HG02885 (cell line): ENCODE results near the gene SPOCD1.

Experiments used
- ATAC-seq: cut with Tn5 transposase; IDR thresholded peaks from one replicate; pipeline ENCODE4 v1.9.1; 2021; ENCODE audit warnings: mild to moderate bottlenecking; ENCODE audit not compliant: unreplicated experiment, poor library complexity

The SPOCD1 gene

GRCh38 chr1:31802190-31803150 is 13.4 kb downstream of the SPOCD1 start:
- no peak for ATAC-seq

GRCh38 chr1:31801458-31801857 is 14.4 kb downstream of the SPOCD1 start:
- no peak for ATAC-seq

GRCh38 chr1:31800674-31800967 is 15.2 kb downstream of the SPOCD1 start:
- no peak for ATAC-seq

- ATAC-seq, result no peak
Measured at GRCh38 chr1:31799895-31800673, 15.7 kb downstream of the SPOCD1 start.

- ATAC-seq, result no peak
Measured at GRCh38 chr1:31799196-31799894, 16.5 kb downstream of the SPOCD1 start.

- ATAC-seq, result no peak
Measured at GRCh38 chr1:31798433-31799195, 17.2 kb downstream of the SPOCD1 start.

GRCh38 chr1:31798086-31798432 is 17.8 kb downstream of the SPOCD1 start:
- no peak for ATAC-seq

GRCh38 chr1:31797216-31797615 is 18.6 kb downstream of the SPOCD1 start:
- no peak for ATAC-seq

- no peak for ATAC-seq
Measured at GRCh38 chr1:31796707-31797106, 19.1 kb downstream of the SPOCD1 start.

- ATAC-seq, result no peak
Measured at GRCh38 chr1:31795801-31796621, 19.8 kb downstream of the SPOCD1 start.

- no peak for ATAC-seq
Measured at GRCh38 chr1:31795096-31795675, 20.6 kb downstream of the SPOCD1 start.

GRCh38 chr1:31793586-31794285 is 22.1 kb downstream of the SPOCD1 start:
- ATAC-seq, result no peak

- no peak for ATAC-seq
Measured at GRCh38 chr1:31793086-31793485, 22.7 kb downstream of the SPOCD1 start.

- ATAC-seq, result no peak
Measured at GRCh38 chr1:31792541-31792940, 23.3 kb downstream of the SPOCD1 start.

GRCh38 chr1:31792116-31792515 is 23.7 kb downstream of the SPOCD1 start:
- no peak for ATAC-seq

- no peak for ATAC-seq
Measured at GRCh38 chr1:31791131-31791858, 24.5 kb downstream of the SPOCD1 start.

- no peak for ATAC-seq
Measured at GRCh38 chr1:31790641-31791091, 25.2 kb downstream of the SPOCD1 start.

- ATAC-seq, result no peak
Measured at GRCh38 chr1:31790140-31790539, 25.7 kb downstream of the SPOCD1 start.
